Activated T-helper 1 cell treated with anti-CD3 and anti-CD28 coated beads, Interleukin-12 subunit alpha, Interleukin-12 subunit beta, Interleukin-2, Interleukin-4 antibody, amounts not matched to agents 30 ng/mL and 10 ng/mL and 1 ng/mL, durations not matched to agents 14 hours and 24 hours and 36 hours (primary cell): ENCODE measurements around the gene SCTR. TPM values are rescaled to one million over a fixed set of nuclear protein-coding genes. Genes with fewer than 3 reads are reported as not detected.

Experiments
- DNase-seq: peaks from one replicate; pipeline ENCODE4 v3.0.0; 2021; ENCODE audit warnings: low spot score
- H3K27ac Mint-ChIP-seq: one replicate; pipeline ENCODE4 v1.8.0; 2021; ENCODE audit warnings: mild to moderate bottlenecking, mixed read lengths
- H3K27me3 Mint-ChIP-seq: one replicate; pipeline ENCODE4 v1.8.0; 2022; ENCODE audit warnings: mild to moderate bottlenecking, moderate library complexity, mixed read lengths; ENCODE audit not compliant: insufficient read depth
- H3K36me3 Mint-ChIP-seq: one replicate; pipeline ENCODE4 v1.8.0; 2021; ENCODE audit warnings: low read depth, mixed read lengths
- H3K4me1 Mint-ChIP-seq: one replicate; pipeline ENCODE4 v1.8.0; 2021; ENCODE audit warnings: low read depth, mixed read lengths
- H3K4me3 Mint-ChIP-seq: one replicate; pipeline ENCODE4 v1.8.0; 2021; ENCODE audit warnings: mild to moderate bottlenecking, moderate library complexity, mixed read lengths
- H3K9me3 Mint-ChIP-seq: one replicate; pipeline ENCODE4 v1.8.0; 2021; ENCODE audit warnings: mixed read lengths
- intact Hi-C: fragments of 100-400 bp; cut with micrococcal nuclease; formaldehyde crosslinking; loops from one replicate; pipeline ENCODE4 v1.15.1; 2024
- total RNA-seq: library from RNA; stranded (reverse); gene quantifications from 2 replicates; pipeline ENCODE4 v1.2.3, GENCODE V29; 2022

SCTR gene
- total RNA-seq, 1 donor from 2014 or later, result not detected

DNA sequence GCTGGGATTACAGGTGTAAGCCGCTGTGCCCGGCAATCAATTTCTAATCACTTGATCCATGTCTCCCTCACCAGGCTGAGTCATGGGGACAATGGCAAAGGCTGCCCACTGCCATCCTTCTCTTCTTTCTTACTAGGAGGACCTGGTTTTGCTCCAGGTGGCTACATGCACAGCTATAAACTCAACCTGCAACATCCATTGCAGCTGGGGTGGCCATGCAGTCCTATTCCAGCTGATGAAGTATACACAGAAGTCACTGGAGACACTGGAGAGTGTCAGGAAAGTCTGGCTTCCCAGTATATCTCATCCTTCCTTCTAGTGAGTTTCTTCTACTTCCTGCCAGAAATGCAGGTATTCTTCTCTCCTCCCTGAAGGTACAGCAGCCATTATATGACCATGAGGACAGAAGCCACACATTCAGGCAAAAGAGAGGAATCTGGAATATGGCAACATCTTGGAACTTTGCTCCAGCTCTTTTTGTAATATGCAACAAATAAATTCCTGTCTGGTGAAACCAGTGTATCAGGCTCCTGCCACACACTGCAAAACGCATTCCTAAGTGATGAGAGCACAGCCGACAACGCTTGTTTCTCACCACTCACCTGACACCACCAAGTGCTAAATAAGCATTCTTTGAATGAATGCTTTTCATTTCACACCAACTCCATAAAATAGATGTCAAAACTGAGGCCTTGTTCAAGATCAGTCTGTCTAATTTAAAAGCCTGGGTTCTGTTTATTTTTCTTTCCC lies 32.3 kb downstream of the SCTR start:
- Mint-ChIP-seq H3K9me3 (no peaks in the 10 kb centered on the region), H3K4me3 (no peak overlapping the region), H3K27me3 (no peaks in the 10 kb centered on the region), H3K4me1 (no peaks in the 10 kb centered on the region), H3K36me3 (no peaks in the 10 kb centered on the region), H3K27ac (no peak overlapping the region)
- intact Hi-C loops, result no loop called here
- DNase-seq, result no peak

DNA sequence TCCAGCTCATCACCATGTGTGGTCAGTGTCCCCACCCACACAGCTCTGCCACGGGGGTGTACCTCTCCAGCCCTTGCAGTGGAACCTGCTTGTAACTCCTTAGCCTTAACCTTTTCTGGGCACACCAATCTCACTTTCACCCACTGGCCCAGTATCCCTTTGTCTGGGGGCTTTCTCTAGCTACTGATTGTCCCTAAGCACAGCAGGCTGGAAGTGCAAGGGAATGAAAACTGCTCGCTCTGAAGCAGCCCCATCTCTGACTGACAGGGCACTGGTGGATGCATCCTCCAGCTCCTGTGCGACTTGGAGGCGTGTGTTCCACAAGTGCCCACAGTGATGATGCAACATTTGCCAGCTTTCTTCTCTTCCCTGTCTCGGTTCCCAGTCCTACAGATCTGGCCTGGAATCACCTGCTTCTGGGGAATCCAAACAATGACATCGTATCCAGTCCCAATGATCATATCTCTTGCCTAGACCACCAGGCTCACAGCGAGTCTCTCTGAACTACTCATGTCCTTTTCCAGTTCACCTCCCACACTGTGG lies 33.6 kb downstream of the SCTR start:
- intact Hi-C loops, result no loop called here
- no peak overlapping the region for H3K4me3 Mint-ChIP-seq
- H3K27me3 Mint-ChIP-seq, result no peaks in the 10 kb centered on the region
- H3K36me3 Mint-ChIP-seq, result no peaks in the 10 kb centered on the region
- H3K4me1 Mint-ChIP-seq, result no peaks in the 10 kb centered on the region
- no peaks in the 10 kb centered on the region for H3K9me3 Mint-ChIP-seq
- H3K27ac Mint-ChIP-seq, result no peak overlapping the region
- no peak for DNase-seq

DNA sequence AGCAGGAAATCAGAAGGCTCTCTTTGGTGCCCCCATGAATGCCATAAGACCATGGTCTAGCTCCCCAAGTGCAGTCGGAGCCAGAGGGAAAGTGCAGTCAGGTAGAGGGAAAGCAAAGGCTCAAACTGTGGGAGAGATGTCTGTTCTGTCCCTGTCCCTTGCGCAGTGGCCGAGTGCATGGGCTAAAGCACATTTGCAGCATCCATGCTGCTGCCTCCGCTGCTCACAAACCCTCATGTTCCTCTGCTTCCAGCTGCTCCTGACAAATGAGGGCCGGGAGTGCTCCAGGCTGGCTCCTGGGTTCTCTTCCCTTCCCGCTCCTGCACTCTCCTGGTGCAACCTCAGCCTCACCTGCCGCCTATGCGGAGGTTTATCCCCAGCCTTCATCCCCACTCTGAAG lies 34.2 kb downstream of the SCTR start:
- DNase-seq, result no peak
- no peaks in the 10 kb centered on the region for H3K9me3 Mint-ChIP-seq
- no peak overlapping the region for H3K4me3 Mint-ChIP-seq
- no peaks in the 10 kb centered on the region for H3K4me1 Mint-ChIP-seq
- H3K27me3 Mint-ChIP-seq, result no peaks in the 10 kb centered on the region
- H3K27ac Mint-ChIP-seq, result no peak overlapping the region
- intact Hi-C loops, result no loop called here
- no peaks in the 10 kb centered on the region for H3K36me3 Mint-ChIP-seq

DNA sequence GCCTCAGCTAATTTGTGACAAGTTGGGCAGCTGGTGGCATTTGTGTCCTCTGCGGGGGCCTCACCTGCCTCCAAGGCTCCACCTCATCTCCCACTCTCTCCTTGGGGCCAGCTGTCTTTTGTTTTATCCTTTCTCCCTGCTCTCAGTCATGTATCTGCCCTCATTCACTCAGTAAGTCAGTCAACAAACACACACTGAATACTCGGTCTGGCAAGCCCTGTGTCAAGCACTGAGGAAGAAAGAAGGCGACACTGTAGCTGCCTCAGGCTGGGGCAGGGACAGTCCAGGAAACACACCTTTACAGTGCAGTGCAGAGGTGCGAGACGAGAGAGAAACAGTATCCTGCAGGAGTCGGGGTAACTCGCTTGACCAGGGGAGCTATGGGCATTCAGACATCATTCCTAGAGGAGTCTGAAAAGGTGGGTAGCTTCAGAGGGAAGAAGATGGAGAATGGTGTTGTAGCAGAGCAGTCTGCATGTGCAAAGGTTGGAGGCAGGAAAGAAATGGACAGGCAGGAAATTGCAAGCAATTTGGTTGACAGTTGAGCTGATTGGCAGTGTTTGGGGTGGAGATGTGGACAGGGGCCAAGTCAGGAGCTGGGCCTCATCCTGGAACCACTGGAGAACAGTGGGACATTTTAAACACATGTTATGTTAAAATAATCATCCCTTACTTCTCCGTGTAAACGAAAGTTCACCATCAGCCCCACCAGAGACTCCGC lies 34.9 kb downstream of the SCTR start:
- H3K27ac Mint-ChIP-seq, result no peak overlapping the region
- no peaks in the 10 kb centered on the region for H3K36me3 Mint-ChIP-seq
- H3K4me1 Mint-ChIP-seq, result no peaks in the 10 kb centered on the region
- no peaks in the 10 kb centered on the region for H3K27me3 Mint-ChIP-seq
- DNase-seq, result no peak
- H3K9me3 Mint-ChIP-seq, result no peaks in the 10 kb centered on the region
- intact Hi-C loops, result no loop called here
- no peak overlapping the region for H3K4me3 Mint-ChIP-seq

DNA sequence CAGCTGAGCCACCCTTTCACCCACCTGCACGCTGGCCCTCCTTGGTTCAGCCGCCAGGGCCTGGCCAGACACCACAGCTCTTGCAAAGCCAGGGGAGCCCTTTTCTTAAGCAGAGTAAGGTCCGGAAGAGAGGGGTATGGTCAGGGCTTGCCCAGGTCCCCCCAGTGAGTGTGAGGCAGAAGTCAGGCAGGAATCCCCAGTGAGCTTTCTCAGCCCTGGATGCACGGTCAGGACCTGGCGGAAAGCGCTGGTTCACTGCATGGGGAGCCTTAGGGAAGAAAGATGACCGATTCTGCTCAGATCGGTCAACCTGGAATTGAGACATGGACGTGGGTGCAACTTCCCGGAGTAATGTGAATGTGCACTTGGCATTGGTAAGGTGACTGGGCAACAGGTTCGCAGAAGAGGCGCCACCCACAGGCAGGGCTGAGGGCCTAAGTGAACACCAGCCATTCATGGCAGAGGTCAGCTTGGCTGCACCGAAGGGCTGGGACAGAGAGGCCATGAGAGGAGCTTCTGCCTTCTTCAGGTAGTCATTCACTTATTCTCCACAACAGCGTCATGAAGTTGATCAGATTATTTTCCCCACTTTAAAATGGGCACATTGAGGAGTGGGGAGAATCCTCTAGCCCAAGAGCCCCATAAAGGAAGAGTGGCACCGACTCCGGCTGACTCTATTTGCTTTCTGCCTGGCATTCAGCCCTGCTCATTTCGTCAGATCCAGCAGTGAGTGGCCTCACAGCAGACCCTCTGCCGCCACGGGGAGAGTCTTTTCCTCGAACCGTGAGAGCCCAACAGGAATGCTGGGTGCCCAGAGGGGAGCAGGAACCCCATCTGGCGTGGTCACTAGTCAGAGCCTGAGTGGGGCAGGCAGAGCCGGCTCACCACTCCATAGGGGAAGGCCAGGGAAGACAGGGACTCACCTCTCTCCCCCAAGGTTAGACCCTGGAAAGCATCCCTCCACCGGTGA lies 35.8 kb downstream of the SCTR start:
- no peaks in the 10 kb centered on the region for H3K4me1 Mint-ChIP-seq
- H3K27ac Mint-ChIP-seq, result no peak overlapping the region
- no peaks in the 10 kb centered on the region for H3K9me3 Mint-ChIP-seq
- H3K4me3 Mint-ChIP-seq, result no peak overlapping the region
- no peaks in the 10 kb centered on the region for H3K27me3 Mint-ChIP-seq
- intact Hi-C loops, result no loop called here
- DNase-seq, result no peak
- no peaks in the 10 kb centered on the region for H3K36me3 Mint-ChIP-seq

DNA sequence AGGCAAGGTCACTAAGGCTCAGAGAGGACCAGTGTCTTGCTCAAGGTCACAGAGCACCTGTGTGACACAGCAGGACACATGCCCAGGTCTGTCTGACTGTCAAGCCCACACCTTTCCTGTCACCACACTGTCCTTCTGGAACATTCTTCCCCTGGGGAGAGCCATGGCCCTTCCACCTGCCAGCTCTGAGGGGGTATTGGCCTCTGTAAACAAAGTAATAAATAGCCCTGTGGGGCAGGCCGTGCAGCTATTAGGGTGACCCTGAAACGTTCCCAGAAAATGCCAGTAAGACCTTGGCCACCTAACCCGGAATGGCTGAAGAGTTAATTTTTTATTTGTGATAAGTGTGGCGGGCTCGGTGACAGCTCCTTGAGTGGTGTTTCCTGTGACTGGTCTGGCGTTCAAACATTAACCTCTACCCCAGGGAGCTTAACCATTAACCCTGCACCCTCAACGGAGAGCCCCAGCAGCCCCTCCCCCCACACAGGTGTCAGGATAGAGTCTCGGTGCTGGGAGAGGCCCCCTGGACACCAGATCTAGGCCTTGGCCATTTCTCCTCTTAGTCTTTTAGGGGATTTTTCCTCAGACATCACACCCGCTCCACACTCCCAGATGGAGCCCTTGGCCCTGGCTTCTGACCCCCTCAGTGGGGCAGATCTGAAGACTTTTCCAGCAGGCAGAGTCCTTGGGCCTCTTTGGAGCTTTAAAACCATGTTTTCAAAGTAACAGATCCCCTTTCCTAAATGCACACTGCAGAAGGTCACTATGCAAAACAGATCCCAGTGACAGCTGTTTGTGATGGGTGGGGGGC lies 36.6 kb downstream of the SCTR start:
- DNase-seq, result no peak
- Mint-ChIP-seq H3K9me3 (no peaks in the 10 kb centered on the region), H3K27ac (no peak overlapping the region), H3K4me1 (no peaks in the 10 kb centered on the region), H3K27me3 (no peaks in the 10 kb centered on the region), H3K4me3 (no peak overlapping the region), H3K36me3 (no peaks in the 10 kb centered on the region)
- intact Hi-C loops, result no loop called here

DNA sequence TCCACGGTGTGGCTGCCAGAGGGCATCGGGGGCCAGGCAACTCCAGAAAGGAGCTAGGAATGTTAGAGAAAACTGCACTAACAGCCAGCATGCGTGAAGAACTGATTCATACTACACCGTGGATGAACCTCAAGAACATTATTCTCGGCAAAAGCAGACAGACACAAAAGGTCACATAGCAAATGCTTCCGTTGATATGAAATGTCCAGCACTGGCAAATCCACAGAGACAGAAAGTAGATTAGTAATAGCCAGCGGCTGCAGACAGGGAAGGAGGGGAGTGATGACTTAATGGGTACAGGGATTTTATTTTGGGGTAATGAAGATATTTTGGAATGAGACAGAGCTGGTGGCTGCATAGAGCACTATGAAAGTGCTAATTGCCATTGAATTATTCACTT lies 37.4 kb downstream of the SCTR start:
- Mint-ChIP-seq H3K4me1 (no peaks in the 10 kb centered on the region), H3K27ac (no peak overlapping the region), H3K27me3 (no peaks in the 10 kb centered on the region), H3K9me3 (no peaks in the 10 kb centered on the region), H3K36me3 (no peaks in the 10 kb centered on the region), H3K4me3 (no peak overlapping the region)
- DNase-seq, result no peak
- intact Hi-C loops, result no loop called here

DNA sequence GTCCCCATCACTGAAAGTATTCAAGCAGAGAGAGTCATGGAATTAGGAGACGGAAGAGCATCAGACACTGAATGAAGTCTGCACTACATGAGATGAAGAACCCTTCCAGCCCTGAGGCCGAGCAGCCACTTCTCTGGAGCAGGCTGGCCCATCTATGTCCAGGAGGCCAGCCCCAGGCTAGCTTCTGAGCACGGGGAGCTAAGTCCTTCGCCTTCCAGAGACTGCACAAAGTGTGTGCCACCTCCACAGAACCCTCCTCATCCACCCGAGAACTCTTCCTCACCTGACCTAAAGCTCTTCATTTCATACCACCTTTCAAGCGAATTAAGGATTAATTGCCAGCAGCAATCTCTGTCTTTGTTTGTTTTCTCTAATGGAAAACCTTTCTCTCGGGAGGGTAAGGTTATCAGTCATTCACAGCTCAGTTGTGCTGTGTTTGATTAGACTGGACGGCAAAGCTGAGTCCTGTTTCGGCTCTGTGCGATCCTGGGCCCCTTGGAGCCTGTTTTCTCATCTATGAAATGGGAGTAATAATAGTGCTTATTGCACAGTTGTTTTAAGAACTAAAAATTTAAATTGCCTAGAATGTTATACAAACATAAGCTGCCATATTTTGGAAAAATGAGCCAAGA lies 38.0 kb downstream of the SCTR start:
- Mint-ChIP-seq H3K9me3 (no peaks in the 10 kb centered on the region), H3K27me3 (no peaks in the 10 kb centered on the region), H3K4me1 (no peaks in the 10 kb centered on the region), H3K4me3 (no peak overlapping the region), H3K27ac (no peak overlapping the region), H3K36me3 (no peaks in the 10 kb centered on the region)
- DNase-seq, result no peak
- intact Hi-C loops, result no loop called here

DNA sequence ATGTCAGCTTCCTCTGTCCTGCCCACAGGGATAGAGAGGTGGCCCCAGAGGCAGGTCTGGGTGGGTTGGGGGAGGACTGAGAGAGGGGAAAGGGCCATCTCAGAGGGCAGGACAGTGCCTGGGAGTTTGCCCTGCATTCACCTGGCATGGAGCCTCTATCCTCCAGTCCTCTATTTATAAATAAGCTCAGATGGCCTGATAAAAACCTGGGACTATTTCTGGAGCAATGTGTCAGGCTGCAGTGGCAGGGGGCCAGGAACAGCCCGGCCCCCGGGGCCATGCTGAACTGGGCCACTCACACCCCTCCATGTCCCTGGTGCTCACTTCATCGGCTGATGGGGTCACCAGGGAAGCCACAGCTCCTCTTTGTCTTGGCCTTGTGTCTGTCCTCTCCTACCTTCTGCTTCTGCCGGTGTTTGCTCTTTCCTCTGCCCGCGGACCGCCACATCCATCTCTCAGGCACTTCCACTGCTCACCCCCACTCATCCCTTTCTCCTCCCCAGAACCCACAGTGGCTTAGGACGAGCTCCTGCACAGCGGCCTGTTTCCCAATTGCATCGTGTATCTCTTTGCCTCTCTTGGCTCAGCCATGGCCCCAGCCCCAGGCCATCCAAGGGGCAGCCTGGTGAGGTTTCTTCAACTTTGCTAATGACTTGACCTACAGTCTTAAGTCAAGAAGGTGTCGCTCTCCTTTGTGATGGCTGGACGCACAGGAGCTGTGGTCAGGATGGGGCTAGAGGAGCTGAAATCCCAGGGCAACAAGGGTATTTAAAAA lies 38.8 kb downstream of the SCTR start:
- intact Hi-C loops, result no loop called here
- Mint-ChIP-seq H3K27ac (no peak overlapping the region), H3K27me3 (no peaks in the 10 kb centered on the region), H3K4me1 (no peaks in the 10 kb centered on the region), H3K9me3 (no peaks in the 10 kb centered on the region), H3K36me3 (no peaks in the 10 kb centered on the region), H3K4me3 (no peak overlapping the region)
- DNase-seq, result no peak

DNA sequence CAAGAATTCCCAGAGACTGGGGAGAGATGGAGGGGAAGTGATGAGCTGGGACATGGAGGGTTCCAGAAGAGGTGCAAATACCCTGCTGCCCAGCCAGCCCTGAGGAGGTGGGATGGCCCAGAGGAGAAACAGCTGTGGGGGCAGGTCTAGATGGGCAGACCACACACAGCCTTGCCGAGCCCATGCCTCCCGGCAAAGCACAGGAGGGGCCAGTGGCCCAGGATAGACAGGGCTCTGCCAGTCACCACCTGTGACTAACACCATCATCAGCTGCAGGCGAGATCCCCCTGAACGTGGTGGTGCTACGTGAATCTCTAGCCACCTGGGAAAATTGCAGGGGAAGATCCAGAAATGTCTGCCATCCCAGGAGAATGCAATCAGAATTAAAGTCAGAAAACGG lies 39.4 kb downstream of the SCTR start:
- H3K9me3 Mint-ChIP-seq, result no peaks in the 10 kb centered on the region
- no peaks in the 10 kb centered on the region for H3K4me1 Mint-ChIP-seq
- no peak overlapping the region for H3K4me3 Mint-ChIP-seq
- H3K36me3 Mint-ChIP-seq, result no peaks in the 10 kb centered on the region
- no peak overlapping the region for H3K27ac Mint-ChIP-seq
- no peaks in the 10 kb centered on the region for H3K27me3 Mint-ChIP-seq
- intact Hi-C loops, result no loop called here
- DNase-seq, result no peak

DNA sequence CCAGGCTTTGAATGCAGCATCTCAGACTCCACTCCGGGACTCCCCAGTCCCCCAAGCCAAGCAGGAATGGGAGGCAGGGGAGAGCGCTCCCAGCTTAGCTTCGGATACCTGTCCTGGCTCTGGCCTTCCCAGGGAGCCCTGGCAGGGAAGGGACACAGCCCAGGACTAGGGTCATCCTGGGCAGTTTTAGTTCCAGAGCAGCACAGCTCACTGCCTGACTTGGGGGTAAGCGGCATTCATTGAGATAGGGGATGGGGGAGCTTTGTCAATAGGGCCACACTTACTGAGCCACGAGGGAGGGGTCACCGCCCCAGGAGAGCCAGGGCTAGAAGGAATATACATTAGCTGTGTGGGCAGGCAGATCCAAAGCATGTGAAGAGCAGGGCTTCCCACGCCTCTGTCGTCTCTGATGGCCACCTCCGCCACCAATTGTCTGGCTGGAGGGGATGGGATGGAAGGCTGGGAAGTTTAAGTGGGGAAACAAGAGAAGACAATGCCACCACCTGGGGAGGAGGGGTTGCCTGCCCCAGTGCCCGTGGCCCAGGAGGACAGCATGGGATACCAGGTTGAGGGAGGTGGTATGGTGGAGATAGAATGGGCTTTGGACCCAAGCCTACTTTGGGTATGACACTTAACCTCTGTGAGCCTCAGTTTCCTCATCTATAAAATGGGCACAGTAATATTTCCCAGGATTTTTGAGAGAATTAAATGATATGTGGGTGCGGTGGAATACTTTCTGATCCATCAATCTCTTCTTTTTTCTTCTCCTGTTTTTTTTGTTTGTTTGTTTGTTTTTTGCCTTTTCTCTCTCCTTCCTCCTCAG lies 40.2 kb downstream of the SCTR start:
- Mint-ChIP-seq H3K9me3 (no peaks in the 10 kb centered on the region), H3K27ac (no peak overlapping the region), H3K36me3 (no peaks in the 10 kb centered on the region), H3K4me1 (no peaks in the 10 kb centered on the region), H3K27me3 (no peaks in the 10 kb centered on the region), H3K4me3 (no peak overlapping the region)
- intact Hi-C loops, result no loop called here
- DNase-seq, result no peak
